Panc1 (cell line): ENCODE data around the gene SDK2. TPM values are rescaled to one million over a fixed set of nuclear protein-coding genes. Genes with fewer than 3 reads are reported as not detected.

ENCODE experiments used
- ATAC-seq: fragments of 200-7000 bp; cut with Tn5 transposase; 2 replicates; pipeline ENCODE4 v1.9.1; 2020; ENCODE audit warnings: mild to moderate bottlenecking, moderate library complexity
- BruUV-seq: library from RNA; stranded (reverse); fragments of 400-500 nt; replicated peaks from 2 replicates; lab custom pipeline; 2021; lab: Mats Ljungman, UMichigan
- CTCF ChIA-PET: fragments of 300-600 bp; sonication (Branson Sonifier 250); formaldehyde crosslinking; loops from one replicate; lab custom pipeline; 2022; ENCODE audit warnings: antibody characterized with exemption; lab: Charles Lee
- POLR2A ChIA-PET: fragments of 300-600 bp; sonication (Branson Sonifier 250); formaldehyde crosslinking; loops from one replicate; lab custom pipeline; 2022; ENCODE audit warnings: antibody characterized with exemption; lab: Charles Lee
- DNase-seq: peaks from one replicate; pipeline ENCODE4 v3.0.0-alpha.2; 2010; ENCODE audit warnings: low read depth, low spot score
- H3K27ac ChIP-seq: 2 replicates; pipeline ENCODE4 v1.5.1; 2011; ENCODE audit warnings: mild to moderate bottlenecking, low read length, inconsistent platforms
- H3K27me3 ChIP-seq: fragments of 200-500 bp; sonication (Bioruptor generic); 2 replicates; pipeline ENCODE4 v1.6.0; 2014; ENCODE audit warnings: low read length, inconsistent platforms; ENCODE audit not compliant: control insufficient read depth, insufficient read depth
- H3K36me3 ChIP-seq: fragments of 200-500 bp; sonication (Bioruptor generic); 2 replicates; pipeline ENCODE4 v1.5.1; 2014; ENCODE audit warnings: inconsistent platforms, mild to moderate bottlenecking, low read length, moderate library complexity; ENCODE audit not compliant: control insufficient read depth, insufficient read depth
- H3K4me1 ChIP-seq: 2 replicates; pipeline ENCODE4 v1.5.1; 2011; ENCODE audit warnings: inconsistent platforms, mild to moderate bottlenecking, low read length, moderate library complexity; ENCODE audit not compliant: control insufficient read depth, insufficient read depth
- H3K4me3 ChIP-seq, 2 experiments: 2 replicates each; pipeline ENCODE4 v1.5.1; 2011 to 2012; ENCODE audit warnings: low read depth in 2 of 2, low read length in 2 of 2, mild to moderate bottlenecking in 2 of 2, inconsistent platforms in 1 of 2, moderate library complexity in 1 of 2
- H3K9me3 ChIP-seq: fragments of 200-500 bp; sonication (Bioruptor generic); 2 replicates; pipeline ENCODE4 v1.5.1; 2014; ENCODE audit warnings: low read depth, mild to moderate bottlenecking, inconsistent platforms, low read length, moderate library complexity; ENCODE audit not compliant: control insufficient read depth, insufficient read depth
- CTCF ChIP-seq: fragments of 450-650 bp; IDR thresholded peaks from 2 replicates; pipeline ENCODE4 v1.5.1; 2017; ENCODE audit warnings: mild to moderate bottlenecking
- POLR2AphosphoS5 ChIP-seq: IDR thresholded peaks from 2 replicates; pipeline ENCODE4 v1.6.1; 2012; ENCODE audit warnings: mild to moderate bottlenecking, low read depth, low read length, moderate library complexity
- SIN3A ChIP-seq: IDR thresholded peaks from 2 replicates; pipeline ENCODE4 v1.6.1; 2012; ENCODE audit warnings: low read depth, mild to moderate bottlenecking, low read length, moderate library complexity, borderline replicate concordance; ENCODE audit not compliant: insufficient read depth
- TCF7L2 ChIP-seq: IDR thresholded peaks from 2 replicates; pipeline ENCODE4 v1.6.1; 2011; ENCODE audit warnings: mild to moderate bottlenecking, low read depth, low read length, inconsistent platforms
- in situ Hi-C: cut with HindIII; loops from 2 replicates; pipeline ENCODE4 v1.10.0; 2016; ENCODE audit warnings: low sequenced_read_pairs, low pct_unique_long_range_greater_than_20kb
- intact Hi-C: fragments of 100-400 bp; cut with micrococcal nuclease; formaldehyde crosslinking; loops from one replicate; pipeline ENCODE4 v1.10.0; 2022; ENCODE audit not compliant: unreplicated experiment
- total RNA-seq: library from RNA; stranded (reverse); gene quantifications from one replicate; pipeline ENCODE4 v1.2.1, GENCODE V29; 2021; ENCODE audit not compliant: unreplicated experiment
- TF ChIP-seq, protein P1 (sequence below), 2 experiments: IDR thresholded peaks; 2 replicates each; pipeline ENCODE4 v1.6.1; 2011 to 2012; ENCODE audit warnings: low read depth in 2 of 2, control low read depth in 1 of 2, low read length in 1 of 2, mild to moderate bottlenecking in 1 of 2, moderate library complexity in 1 of 2; ENCODE audit not compliant: insufficient read depth in 1 of 2

The SDK2 gene
- total RNA-seq, 1 experiment from 2014 or later = 0.41 TPM

DNA sequence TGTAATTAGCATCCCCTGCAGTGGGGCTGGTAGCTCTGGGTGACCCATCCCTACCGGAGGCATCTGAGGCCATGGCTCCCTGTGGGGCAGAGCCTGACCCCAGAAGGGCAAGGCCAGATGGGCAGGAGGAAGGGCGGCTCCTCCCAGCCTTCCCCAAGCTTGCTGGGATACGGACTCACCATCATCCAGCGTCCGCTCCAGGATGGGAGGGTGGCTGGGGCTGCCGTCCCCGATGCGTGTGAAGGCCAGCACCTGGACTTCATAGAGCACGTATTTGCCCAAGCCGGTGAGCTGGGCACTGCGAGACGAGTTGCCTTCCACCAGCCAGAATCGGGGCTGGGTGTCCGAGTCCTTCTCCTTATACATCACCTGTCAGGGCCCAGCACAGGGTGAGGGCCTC, 250.9 kb downstream of the SDK2 start:
- H3K9me3 ChIP-seq = no peaks in the 10 kb centered on the region
- no peaks in the 10 kb centered on the region; the same call in 1 of the 2 replicates for H3K27me3 ChIP-seq
- no peak overlapping the region for H3K27ac ChIP-seq
- BruUV-seq = no TSS peak
- ChIA-PET CTCF (no interaction called here), POLR2A (no interaction called here)
- intact Hi-C loops (no loop called here), in situ Hi-C loops (no loop called here)
- DNase-seq = no peak
- TF ChIP-seq CTCF (no peak), POLR2AphosphoS5 (no peak), SIN3A (no peak), TCF7L2 (no peak)
- TF ChIP-seq, protein P1, sequence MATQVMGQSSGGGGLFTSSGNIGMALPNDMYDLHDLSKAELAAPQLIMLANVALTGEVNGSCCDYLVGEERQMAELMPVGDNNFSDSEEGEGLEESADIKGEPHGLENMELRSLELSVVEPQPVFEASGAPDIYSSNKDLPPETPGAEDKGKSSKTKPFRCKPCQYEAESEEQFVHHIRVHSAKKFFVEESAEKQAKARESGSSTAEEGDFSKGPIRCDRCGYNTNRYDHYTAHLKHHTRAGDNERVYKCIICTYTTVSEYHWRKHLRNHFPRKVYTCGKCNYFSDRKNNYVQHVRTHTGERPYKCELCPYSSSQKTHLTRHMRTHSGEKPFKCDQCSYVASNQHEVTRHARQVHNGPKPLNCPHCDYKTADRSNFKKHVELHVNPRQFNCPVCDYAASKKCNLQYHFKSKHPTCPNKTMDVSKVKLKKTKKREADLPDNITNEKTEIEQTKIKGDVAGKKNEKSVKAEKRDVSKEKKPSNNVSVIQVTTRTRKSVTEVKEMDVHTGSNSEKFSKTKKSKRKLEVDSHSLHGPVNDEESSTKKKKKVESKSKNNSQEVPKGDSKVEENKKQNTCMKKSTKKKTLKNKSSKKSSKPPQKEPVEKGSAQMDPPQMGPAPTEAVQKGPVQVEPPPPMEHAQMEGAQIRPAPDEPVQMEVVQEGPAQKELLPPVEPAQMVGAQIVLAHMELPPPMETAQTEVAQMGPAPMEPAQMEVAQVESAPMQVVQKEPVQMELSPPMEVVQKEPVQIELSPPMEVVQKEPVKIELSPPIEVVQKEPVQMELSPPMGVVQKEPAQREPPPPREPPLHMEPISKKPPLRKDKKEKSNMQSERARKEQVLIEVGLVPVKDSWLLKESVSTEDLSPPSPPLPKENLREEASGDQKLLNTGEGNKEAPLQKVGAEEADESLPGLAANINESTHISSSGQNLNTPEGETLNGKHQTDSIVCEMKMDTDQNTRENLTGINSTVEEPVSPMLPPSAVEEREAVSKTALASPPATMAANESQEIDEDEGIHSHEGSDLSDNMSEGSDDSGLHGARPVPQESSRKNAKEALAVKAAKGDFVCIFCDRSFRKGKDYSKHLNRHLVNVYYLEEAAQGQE (IDR thresholded peaks at IDR 0.05; ENCODE audit: insufficient read depth in 1 of 2, low read depth in 2 of 2, low read length in 1 of 2) = no peak
- no peak for ATAC-seq
- no peak overlapping the region for H3K4me3 ChIP-seq
- no peaks in the 10 kb centered on the region for H3K36me3 ChIP-seq
- no peaks in the 10 kb centered on the region for H3K4me1 ChIP-seq

- CTCF ChIA-PET = no interaction called here
- DNase-seq (no peak), ATAC-seq (no peak)
- Histone ChIP-seq H3K4me3 (no peak overlapping the region), H3K9me3 (no peaks in the 10 kb centered on the region), H3K36me3 (no peaks in the 10 kb centered on the region), H3K27ac (no peak overlapping the region), H3K4me1 (no peaks in the 10 kb centered on the region), H3K27me3 (no peaks in the 10 kb centered on the region; the same call in 1 of the 2 replicates)
- no TSS peak for BruUV-seq
- intact Hi-C loops = no loop called here
- POLR2A ChIA-PET = no interaction called here
- TF ChIP-seq CTCF (no peak), TCF7L2 (no peak), SIN3A (no peak), POLR2AphosphoS5 (no peak)
- TF ChIP-seq, protein P1 (IDR thresholded peaks at IDR 0.05; ENCODE audit: insufficient read depth in 1 of 2, low read depth in 2 of 2, low read length in 1 of 2) = no peak
- in situ Hi-C loops = no loop called here
Measured at GRCh38 chr17:73391331-73392265, 252.6 kb downstream of the SDK2 start.
